Lower leg skin (tissue), 4 donors: ENCODE results near the gene SLC6A3. TPM values are rescaled to one million over a fixed set of nuclear protein-coding genes. Genes with fewer than 3 reads are reported as not detected.

Experiments
- DNase-seq, 2 donors: peaks; one replicate each; pipeline ENCODE4 v3.0.0-alpha.2; 2019; ENCODE audit warnings: low spot score in 2 of 2
- H3K4me3 ChIP-seq: fragments of 200-600 bp; sonication (generic); 2 replicates; pipeline ENCODE4 v1.5.1; 2017; ENCODE audit warnings: mild to moderate bottlenecking, low read depth; ENCODE audit not compliant: poor library complexity, severe bottlenecking
- CTCF ChIP-seq, 3 donors: fragments of 450-650 bp; IDR thresholded peaks; one replicate each; pipeline ENCODE4 v1.5.1; 2016; ENCODE audit warnings: antibody characterized with exemption in 3 of 3, mild to moderate bottlenecking in 3 of 3, moderate library complexity in 2 of 3
- POLR2A ChIP-seq, 2 donors: fragments of 450-650 bp; IDR thresholded peaks; one replicate each; pipeline ENCODE4 v1.6.1; 2016 to 2017; ENCODE audit warnings: antibody characterized with exemption in 2 of 2, mild to moderate bottlenecking in 1 of 2, moderate library complexity in 1 of 2
- WGBS, 2 donors: methylation state at CpG; one replicate each; pipeline ENCODE4 v1.1.5; 2018; 5-methylcytosine and 5-hydroxymethylcytosine counted together
- intact Hi-C: fragments of 100-400 bp; cut with DNase I; formaldehyde crosslinking; loops from one replicate; pipeline ENCODE4 v1.15.0; 2023; ENCODE audit warnings: low total_unique reads
- total RNA-seq, 4 donors: library from RNA; depleted of rRNA; stranded (reverse); fragments of >200 nt; gene quantifications; one replicate each; pipeline ENCODE4 v1.1.0, GENCODE V29; 2016

Gene SLC6A3
- total RNA-seq, 4 donors from 2014 or later, result not detected

- intact Hi-C loops, result no loop called here
- no peak overlapping the region for H3K4me3 ChIP-seq
- peak in 1 of 2 donors; percentile 80 for DNase-seq
- TF ChIP-seq POLR2A (IDR thresholded peaks at IDR 0.05), result no peak
- TF ChIP-seq CTCF (IDR thresholded peaks at IDR 0.05), result no peak
- 87 to 88% methylated on average over 16 to 21 of the region's 21 CpGs for WGBS, 2 donors
These were observed 6.4 kb downstream of the SLC6A3 start for GRCh38 chr5:1438871-1439270.

- H3K4me3 ChIP-seq, result no peak overlapping the region
- DNase-seq, result peak in 1 of 2 donors; percentile 76
- 80 to 89% methylated on average over 24 to 25 of the region's 25 CpGs for WGBS, 2 donors
- TF ChIP-seq POLR2A (IDR thresholded peaks at IDR 0.05) (no peak), CTCF (IDR thresholded peaks at IDR 0.05) (no peak)
- intact Hi-C loops, result no loop called here
These were observed 7.2 kb downstream of the SLC6A3 start for GRCh38 chr5:1437876-1438559.

- 44 to 45% methylated on average over 10 to 11 of the region's 11 CpGs for WGBS, 2 donors
- TF ChIP-seq POLR2A (IDR thresholded peaks at IDR 0.05), result no peak
- TF ChIP-seq CTCF (IDR thresholded peaks at IDR 0.05), result no peak
- H3K4me3 ChIP-seq, result no peak overlapping the region
- DNase-seq, result peak in 1 of 2 donors; percentile 68
- intact Hi-C loops, result no loop called here
These were observed 7.9 kb downstream of the SLC6A3 start for GRCh38 chr5:1437226-1437829.

GRCh38 chr5:1436681-1437080 is 8.6 kb downstream of the SLC6A3 start:
- TF ChIP-seq CTCF (IDR thresholded peaks at IDR 0.05) (no peak), POLR2A (IDR thresholded peaks at IDR 0.05) (no peak)
- intact Hi-C loops, result no loop called here

GRCh38 chr5:1436036-1436435 is 9.2 kb downstream of the SLC6A3 start:
- WGBS, 2 donors, result 80 to 84% methylated on average over 10 of the region's 10 CpGs
- no peak for TF ChIP-seq POLR2A (IDR thresholded peaks at IDR 0.05)
- TF ChIP-seq CTCF (IDR thresholded peaks at IDR 0.05), result no peak
- H3K4me3 ChIP-seq, result no peak overlapping the region
- intact Hi-C loops, result no loop called here
- peak in 1 of 2 donors; percentile 76 for DNase-seq

More at GRCh38 chr5:1436681-1437080, 8.6 kb downstream of the SLC6A3 start:
- WGBS, 2 donors, result 81 to 84% methylated on average over 15 to 16 of the region's 16 CpGs
- peak in 1 of 2 donors; percentile 52 for DNase-seq
- no peak overlapping the region for H3K4me3 ChIP-seq
